C4-2B (cell line): ENCODE data around the gene FAM222B.

ENCODE experiments used
- CTCF ChIP-seq: fragments of 450-650 bp; conservative IDR thresholded peaks from 2 replicates; pipeline ENCODE4 v1.5.1; 2017; ENCODE audit warnings: mild to moderate bottlenecking
- ZFX ChIP-seq: fragments of 450-650 bp; IDR thresholded peaks from 2 replicates; pipeline ENCODE4 v1.6.1; 2017

- TF ChIP-seq CTCF (no peak; the same call in 1 of the 2 replicates), ZFX (peak; percentile 64; the same call in 1 of the 2 replicates)
These were observed 122.2 kb downstream of the FAM222B start for GRCh38 chr17:28720247-28720996.
